ENCODE measurements around the gene SMAD7.

The SMAD7 gene

DNA sequence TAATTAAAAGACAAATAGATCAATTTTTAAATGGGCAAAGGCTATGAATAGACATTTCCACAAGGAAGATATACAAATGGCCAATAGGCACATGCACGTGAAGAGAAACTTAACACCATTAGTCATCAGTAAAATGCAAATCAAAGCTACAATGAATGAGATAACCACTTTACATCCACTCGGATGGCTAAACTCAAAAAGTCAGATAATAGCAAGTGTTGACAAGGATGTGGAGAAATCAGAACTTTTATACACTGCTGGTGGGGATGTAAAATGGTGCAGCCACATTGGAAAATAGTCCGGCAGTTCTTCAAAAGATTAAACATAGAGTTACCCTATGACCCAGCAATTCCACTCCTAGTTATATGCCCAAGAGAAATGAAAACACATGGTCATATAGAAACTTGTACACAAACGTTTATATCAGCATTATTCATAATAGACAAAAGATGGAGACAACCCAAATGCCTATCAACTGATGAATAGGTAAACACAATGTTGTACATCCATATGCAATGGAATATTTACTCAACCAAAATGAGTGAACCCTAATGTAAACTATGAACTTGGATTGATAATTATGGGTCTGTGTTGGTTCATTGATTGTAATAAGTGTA is 51.1 kb downstream of the SMAD7 start:
- in situ Hi-C loops (cut with MboI; ENCODE audit: low sequenced_read_pairs): no loop called here

DNA sequence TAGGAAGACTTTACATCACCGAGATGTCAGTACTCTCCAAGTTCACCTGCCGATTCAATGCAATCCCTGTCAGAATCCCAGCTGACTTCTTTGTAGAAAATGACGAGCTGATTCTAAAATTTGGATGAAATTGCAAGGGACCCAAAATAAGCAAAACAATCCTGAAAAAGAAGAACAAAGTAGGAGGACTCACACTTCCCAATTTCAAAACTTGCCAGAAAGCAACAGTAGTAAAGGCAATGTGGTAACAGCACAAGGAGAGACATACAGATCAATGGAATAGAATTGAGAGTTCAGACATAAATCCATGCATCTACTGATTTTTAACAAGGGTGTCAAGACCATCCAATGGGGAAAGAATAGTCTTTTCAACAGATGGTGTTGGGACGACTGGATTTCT is 52.2 kb downstream of the SMAD7 start:
- in situ Hi-C loops (cut with MboI; ENCODE audit: low sequenced_read_pairs): no loop called here

- in situ Hi-C loops (cut with MboI; ENCODE audit: low sequenced_read_pairs): no loop called here
Observed at GRCh38 chr18:48897531-48897930, 53.2 kb downstream of the SMAD7 start.

GRCh38 chr18:48896875-48897511 is 53.8 kb downstream of the SMAD7 start:
- in situ Hi-C loops (cut with MboI; ENCODE audit: low sequenced_read_pairs): no loop called here

DNA sequence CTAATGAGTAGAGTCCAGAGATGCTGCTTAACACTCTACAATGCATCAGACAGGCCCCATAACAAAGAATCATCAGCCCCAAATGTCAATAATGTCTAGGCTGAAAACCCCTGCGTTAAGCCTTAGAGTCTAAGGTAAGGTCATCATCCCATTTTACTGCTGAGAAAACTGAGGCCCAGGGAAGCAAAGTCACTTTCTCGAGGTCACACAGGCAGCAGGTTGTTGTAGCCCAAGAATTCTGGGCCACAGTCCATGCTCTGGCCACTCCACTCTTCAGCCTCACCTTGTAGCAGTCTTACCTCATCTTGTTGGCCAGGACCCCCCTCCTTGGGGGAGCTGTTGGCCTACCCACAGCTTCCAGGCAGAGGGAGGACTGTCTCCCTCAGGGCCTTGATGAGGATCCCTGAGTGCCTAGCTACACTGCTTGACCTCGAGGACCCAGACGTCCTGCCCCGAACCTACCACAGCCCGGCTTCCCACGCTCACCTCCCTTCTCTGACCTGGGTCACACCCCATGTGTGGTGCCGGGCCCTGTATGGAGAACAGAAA is 54.4 kb downstream of the SMAD7 start:
- in situ Hi-C loops (cut with MboI; ENCODE audit: low sequenced_read_pairs): no loop called here

DNA sequence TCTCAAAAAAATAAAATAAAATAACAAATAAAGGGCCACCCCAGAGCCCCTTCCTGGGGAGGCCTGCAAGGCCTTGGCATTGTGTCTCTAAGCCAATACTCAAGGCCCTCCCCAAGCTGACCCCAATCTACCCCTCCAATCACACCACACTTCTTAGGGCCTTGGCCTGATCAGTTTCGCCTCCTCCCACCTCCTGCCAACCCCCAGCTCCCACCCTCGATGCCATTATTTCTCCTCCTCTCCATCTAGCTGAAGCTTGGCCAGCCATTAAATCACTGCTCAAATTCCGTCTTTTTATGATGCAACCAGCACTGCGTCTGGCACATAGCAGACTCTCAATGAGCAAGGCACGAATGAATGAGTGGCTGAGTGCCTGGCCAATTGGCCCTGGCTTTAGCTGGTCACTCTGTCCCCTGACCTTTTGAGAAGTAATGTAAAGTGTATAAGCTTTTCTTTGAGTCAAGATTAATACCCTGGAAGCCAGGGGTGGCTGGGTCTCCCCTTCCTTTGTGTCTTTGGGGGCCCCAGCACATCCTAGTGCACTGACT is 55.9 kb downstream of the SMAD7 start:
- in situ Hi-C loops (cut with MboI; ENCODE audit: low sequenced_read_pairs): no loop called here

DNA sequence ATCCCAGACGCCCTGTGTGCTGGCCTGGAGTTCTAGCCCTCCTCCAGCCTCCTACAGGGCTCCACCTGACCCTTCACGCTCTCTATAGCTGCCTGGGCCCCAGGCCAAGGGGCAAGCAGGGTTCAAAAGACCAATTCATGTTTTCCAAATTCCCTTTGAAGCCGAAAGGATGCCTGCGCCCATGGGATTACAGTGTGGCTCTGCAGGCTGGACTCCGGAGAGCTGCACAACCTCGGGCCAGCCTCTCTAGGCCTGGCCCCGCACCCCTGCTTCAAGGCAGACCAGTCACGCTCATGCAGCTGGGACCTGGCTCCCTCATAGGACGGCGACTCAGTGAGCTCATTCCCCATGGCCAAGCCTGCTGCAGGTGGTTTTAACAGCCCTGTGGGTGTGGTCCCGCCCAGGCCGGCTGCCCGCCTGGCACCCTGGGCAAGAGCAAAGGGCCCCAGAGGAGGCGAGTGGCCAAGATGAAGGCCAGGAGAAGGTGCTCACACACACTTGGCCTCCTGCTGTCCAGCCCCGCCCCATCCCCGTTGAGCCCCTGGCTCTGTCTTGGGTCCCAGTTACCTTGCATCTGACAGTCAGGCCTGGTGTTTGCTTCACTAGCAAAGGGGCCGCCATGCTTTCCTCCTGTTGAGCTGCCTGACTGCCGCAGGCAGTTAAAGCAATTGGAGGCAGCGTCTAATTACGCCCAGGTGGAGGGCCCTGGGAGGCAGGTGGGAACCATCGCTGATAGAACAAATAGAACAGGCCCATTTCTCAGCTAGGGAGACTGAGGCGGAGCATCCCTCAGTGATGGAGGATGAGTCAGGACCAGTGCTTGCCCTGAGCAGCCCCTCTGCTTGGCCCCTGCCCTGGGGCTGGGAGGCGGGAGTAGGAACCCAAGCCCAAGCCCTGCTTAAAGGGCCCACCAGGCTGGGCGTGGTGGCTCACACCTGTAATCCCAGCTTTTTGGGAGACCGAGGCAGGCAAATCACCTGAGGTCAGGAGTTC is 56.9 kb downstream of the SMAD7 start:
- in situ Hi-C loops (cut with MboI; ENCODE audit: low sequenced_read_pairs): no loop called here

GRCh38 chr18:48893061-48893607 is 57.6 kb downstream of the SMAD7 start:
- in situ Hi-C loops (cut with MboI; ENCODE audit: low sequenced_read_pairs): no loop called here

DNA sequence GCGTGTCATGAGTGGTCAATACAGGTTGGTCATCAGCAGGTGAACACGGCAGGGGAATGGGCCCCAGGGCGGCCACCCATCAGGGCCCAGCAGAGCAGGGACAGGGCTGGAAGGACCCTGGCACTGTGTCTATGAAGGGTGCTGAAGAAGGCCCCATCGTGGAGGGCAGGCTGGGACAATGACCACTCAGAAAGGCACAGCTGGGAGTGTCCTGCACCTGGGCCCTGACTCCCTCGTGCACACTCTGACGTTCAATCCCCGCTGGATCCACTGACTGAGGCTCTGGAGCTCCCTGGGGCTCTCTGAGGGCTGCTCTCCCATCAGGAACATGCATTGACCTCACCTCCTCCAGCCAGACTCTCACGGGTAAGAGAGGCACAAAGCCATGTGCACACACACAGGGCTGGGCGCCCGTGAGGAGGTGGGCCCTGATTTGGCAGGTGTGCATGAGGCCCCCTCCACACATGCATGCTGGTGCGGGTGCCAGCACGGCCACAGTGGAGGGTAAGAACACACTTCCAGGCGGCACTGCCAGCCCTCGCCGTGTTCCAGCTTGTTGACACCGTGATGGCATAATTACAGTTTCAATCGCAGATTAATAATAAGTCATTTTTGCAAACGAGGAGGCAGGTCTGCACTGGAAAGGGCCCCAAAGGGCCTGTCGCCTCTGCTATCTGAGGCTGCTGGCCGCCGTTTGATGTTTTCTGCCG is 58.5 kb downstream of the SMAD7 start:
- in situ Hi-C loops (cut with MboI; ENCODE audit: low sequenced_read_pairs): no loop called here

DNA sequence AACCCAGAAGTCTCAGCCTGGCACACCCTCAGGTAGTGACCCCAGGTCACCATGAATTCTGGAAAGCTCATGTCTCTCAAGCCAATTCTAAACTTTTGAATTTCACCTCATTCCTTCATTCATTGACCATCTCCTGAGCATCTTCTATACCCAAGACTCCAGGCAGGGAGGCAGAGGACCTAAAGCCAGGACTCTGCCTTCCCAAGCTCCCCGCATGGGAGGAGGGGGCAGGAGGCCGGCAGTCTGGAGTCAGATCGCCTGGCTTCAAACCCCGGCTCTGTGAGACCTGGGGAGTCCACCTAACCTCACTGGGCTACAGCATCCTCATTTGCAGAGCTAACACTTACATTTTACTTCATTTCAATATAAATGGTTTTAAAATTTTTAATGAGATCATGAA is 59.0 kb downstream of the SMAD7 start:
- in situ Hi-C loops (cut with MboI; ENCODE audit: low sequenced_read_pairs): no loop called here

GRCh38 chr18:48889981-48890762 is 60.6 kb downstream of the SMAD7 start:
- in situ Hi-C loops (cut with MboI; ENCODE audit: low sequenced_read_pairs): no loop called here

DNA sequence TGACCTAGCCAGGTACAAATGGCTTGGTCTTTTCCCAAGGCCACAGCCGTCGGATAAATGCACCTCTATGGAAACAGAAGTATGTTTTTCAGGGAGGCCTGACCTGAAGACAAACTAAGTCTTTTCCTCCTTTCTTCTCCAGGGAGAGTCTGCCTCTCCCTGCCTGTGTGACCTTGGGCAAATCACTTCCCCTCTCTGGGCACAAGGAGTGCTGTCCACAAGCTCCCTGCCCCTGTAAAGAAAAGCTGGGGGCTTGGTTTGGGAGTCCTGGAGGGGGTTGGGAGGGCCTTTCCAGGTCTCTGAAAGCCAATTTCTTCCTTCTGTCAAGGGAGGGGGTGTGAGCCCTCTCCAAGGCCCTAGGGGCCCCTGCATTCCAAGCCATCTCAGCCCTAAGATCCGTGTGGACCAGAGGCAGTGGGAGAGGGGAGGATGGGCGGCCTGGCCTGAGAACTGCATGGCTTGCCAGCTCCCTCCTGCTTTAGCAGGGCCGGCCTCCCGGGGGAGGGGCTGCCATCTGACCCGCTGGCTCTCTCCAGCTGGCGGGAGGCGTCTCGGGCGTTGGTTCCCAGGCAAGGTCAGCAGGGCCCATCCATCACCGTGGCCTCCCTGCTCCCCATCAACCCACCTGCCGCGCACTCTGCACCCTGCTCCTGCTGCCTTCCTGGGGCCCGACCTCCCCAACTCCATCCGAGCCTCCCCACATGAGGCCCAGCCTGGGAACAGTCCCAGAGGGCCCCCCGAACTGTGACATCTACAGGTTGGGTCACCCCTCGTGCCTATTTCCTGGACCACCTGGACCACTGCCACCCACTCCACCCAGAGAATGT is 61.4 kb downstream of the SMAD7 start:
- in situ Hi-C loops (cut with MboI; ENCODE audit: low sequenced_read_pairs): no loop called here

- in situ Hi-C loops (cut with MboI; ENCODE audit: low sequenced_read_pairs): no loop called here
Observed at GRCh38 chr18:48888773-48889080, 62.0 kb downstream of the SMAD7 start.

- in situ Hi-C loops (cut with MboI; ENCODE audit: low sequenced_read_pairs): no loop called here
Observed at GRCh38 chr18:48887905-48888772, 62.6 kb downstream of the SMAD7 start.

DNA sequence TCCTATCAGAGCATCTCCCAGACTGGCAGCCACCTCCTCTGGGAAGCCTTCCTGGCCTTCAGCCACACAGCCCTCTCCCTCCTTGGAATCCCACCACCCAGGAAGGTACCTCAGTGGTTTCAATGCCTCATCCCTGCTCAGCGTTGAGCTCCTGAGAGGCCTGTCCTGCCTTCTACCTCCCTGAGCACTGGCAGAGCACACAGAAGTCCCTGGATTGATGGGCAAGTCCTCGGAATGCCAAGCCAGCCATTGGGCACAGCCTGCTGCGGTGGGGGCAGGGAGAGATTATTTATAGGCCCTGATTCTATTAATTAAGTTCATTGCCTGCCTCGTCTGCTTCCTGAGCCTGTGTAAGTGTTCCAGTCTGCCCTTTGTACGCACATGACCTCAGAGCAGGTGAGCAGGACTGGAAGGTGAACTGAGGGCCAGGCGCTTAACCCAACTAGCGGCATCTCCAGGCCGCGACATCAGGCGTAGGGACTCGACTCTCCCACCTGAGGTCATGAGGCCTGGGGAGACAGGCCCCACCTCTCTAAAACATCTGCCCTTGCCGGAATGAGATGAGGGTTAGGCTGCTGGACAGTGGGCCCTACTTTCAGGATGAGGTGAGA is 63.4 kb downstream of the SMAD7 start:
- in situ Hi-C loops (cut with MboI; ENCODE audit: low sequenced_read_pairs): no loop called here

DNA sequence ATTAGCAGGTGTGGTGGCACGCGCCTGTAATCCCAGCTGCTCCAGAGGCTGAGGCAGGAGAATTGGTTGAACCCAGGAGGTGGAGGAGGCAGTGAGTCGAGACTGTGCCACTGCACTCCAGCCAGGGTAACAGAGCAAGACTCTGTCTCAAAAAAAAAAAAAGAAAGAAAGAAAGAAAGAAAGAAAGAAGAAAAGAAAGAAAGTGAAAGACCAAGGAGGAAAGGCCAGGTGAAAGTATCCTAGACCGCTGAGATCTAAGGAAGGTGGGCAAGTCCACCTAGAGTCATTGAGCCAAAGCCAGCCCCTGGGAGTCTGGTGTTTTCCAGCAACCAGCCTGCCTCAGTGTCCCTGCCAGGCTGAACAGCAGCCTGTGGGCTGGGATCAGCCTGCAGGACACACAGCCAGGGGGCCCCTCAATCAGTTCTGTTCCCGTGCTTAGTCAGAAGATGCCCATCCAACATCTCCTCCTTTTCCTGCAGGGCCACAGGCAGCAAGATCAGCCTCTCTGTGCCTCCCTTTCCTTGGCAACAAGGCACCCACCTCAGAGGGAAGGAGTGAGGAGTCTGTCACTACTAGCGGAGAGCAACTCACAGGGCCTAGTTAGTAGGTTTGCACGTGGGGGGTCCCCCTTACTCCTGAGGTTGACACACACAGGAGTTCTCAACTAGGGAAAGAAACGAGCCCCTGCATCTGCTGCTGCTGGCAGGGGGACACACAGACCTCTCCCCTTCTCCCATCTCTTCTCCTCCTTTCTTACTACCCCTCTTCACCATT is 64.1 kb downstream of the SMAD7 start:
- in situ Hi-C loops (cut with MboI; ENCODE audit: low sequenced_read_pairs): no loop called here

GRCh38 chr18:48885924-48886400 is 64.8 kb downstream of the SMAD7 start:
- in situ Hi-C loops (cut with MboI; ENCODE audit: low sequenced_read_pairs): no loop called here
